GM23248 (cell line): ENCODE results near the gene OIP5. TPM values are rescaled to one million over a fixed set of nuclear protein-coding genes. Genes with fewer than 3 reads are reported as not detected.

ENCODE experiments used
- DNase-seq: peaks from one replicate; pipeline ENCODE4 v3.0.0-alpha.2; 2015
- H2AFZ ChIP-seq: fragments of 200-600 bp; sonication (generic); 2 replicates; pipeline ENCODE4 v1.6.1; 2016; ENCODE audit warnings: antibody characterized with exemption
- H3F3A ChIP-seq: fragments of 200-600 bp; sonication (generic); 2 replicates; pipeline ENCODE4 v1.6.1; 2016; ENCODE audit warnings: mild to moderate bottlenecking, antibody characterized with exemption, mixed run types; ENCODE audit not compliant: insufficient read depth
- H3K27ac ChIP-seq: fragments of 200-600 bp; sonication (generic); 2 replicates; pipeline ENCODE4 v1.5.1; 2016; ENCODE audit warnings: mild to moderate bottlenecking
- H3K27me3 ChIP-seq: fragments of 200-600 bp; sonication (generic); replicated peaks from 2 replicates; pipeline ENCODE4 v1.6.1; 2016; ENCODE audit warnings: mild to moderate bottlenecking; ENCODE audit not compliant: insufficient read depth
- H3K36me3 ChIP-seq: fragments of 200-600 bp; sonication (generic); 2 replicates; pipeline ENCODE4 v1.6.1; 2016; ENCODE audit warnings: low read depth, mild to moderate bottlenecking
- H3K4me1 ChIP-seq: fragments of 200-600 bp; sonication (generic); 2 replicates; pipeline ENCODE4 v1.6.1; 2016; ENCODE audit warnings: mild to moderate bottlenecking; ENCODE audit not compliant: insufficient read depth
- H3K4me2 ChIP-seq: fragments of 200-600 bp; sonication (generic); one replicate; pipeline ENCODE4 v1.6.1; 2016; ENCODE audit warnings: mild to moderate bottlenecking; ENCODE audit not compliant: unreplicated experiment
- H3K4me3 ChIP-seq: fragments of 200-600 bp; sonication (generic); 2 replicates; pipeline ENCODE4 v1.5.1; 2016; ENCODE audit warnings: mild to moderate bottlenecking
- H3K79me2 ChIP-seq: fragments of 200-600 bp; sonication (generic); 2 replicates; pipeline ENCODE4 v1.6.1; 2016; ENCODE audit warnings: mild to moderate bottlenecking; ENCODE audit not compliant: insufficient read depth
- H3K9ac ChIP-seq: fragments of 200-600 bp; sonication (generic); 2 replicates; pipeline ENCODE4 v1.6.1; 2016; ENCODE audit warnings: mild to moderate bottlenecking
- H3K9me2 ChIP-seq: fragments of 200-600 bp; sonication (generic); 2 replicates; pipeline ENCODE4 v1.6.1; 2016; ENCODE audit warnings: mixed run types, mild to moderate bottlenecking, moderate library complexity; ENCODE audit not compliant: insufficient read depth
- H3K9me3 ChIP-seq: fragments of 200-600 bp; sonication (generic); one replicate; pipeline ENCODE4 v1.6.1; 2017; ENCODE audit warnings: low read depth
- H4K20me1 ChIP-seq: fragments of 200-600 bp; sonication (generic); 2 replicates; pipeline ENCODE4 v1.6.0; 2016; ENCODE audit not compliant: insufficient read depth
- EZH2 ChIP-seq: fragments of 200-600 bp; sonication (generic); IDR thresholded peaks from 2 replicates; pipeline ENCODE4 v1.6.1; 2018; ENCODE audit warnings: antibody characterized with exemption, mild to moderate bottlenecking; ENCODE audit not compliant: insufficient read depth, poor library complexity, severe bottlenecking
- EZH2phosphoT487 ChIP-seq: fragments of 200-600 bp; sonication (generic); IDR thresholded peaks from 2 replicates; pipeline ENCODE4 v1.6.1; 2018; ENCODE audit warnings: antibody characterized with exemption, moderate library complexity, mild to moderate bottlenecking, low read depth; ENCODE audit not compliant: insufficient read depth
- WGBS, 2 experiments: methylation state at CpG; one replicate each; pipeline ENCODE4 v1.1.6; 2015 to 2017; ENCODE audit warnings: low lambda C conversion rate in 2 of 2, low coverage in 1 of 2; ENCODE audit errors: missing lambda C conversion rate in 2 of 2; 5-methylcytosine and 5-hydroxymethylcytosine counted together
- in situ Hi-C: fragments of 300-500 bp; cut with MboI; formaldehyde crosslinking; loops from 2 replicates; pipeline ENCODE4 v1.15.0; 2020
- polyA plus RNA-seq: library from polyadenylated mRNA; unstranded; fragments of >200 nt; fragmentation: Nextera tagmentation; extraction: Ambion mirVana; gene quantifications from 2 replicates; pipeline ENCODE4 v1.2.1, GENCODE V29; 2016
- total RNA-seq: library from RNA; depleted of rRNA; stranded (reverse); fragments of >200 nt; shearing (Covaris generic); gene quantifications from 2 replicates; pipeline ENCODE4 v1.2.3, GENCODE V29; 2014

The OIP5 gene
- total and polyA plus RNA-seq, 2 experiments from 2014 or later: 7.3 to 7.8 TPM

GRCh38 chr15:41350057-41350717, 17.8 kb upstream of the OIP5 start:
- 93 to 96% methylated on average over 10 of the region's 10 CpGs for WGBS, 2 experiments

GRCh38 chr15:41347236-41347635, 14.8 kb upstream of the OIP5 start:
- no peaks in the 10 kb centered on the region for H3K4me1 ChIP-seq
- peaks cover 10% of the 10 kb centered on the region; the same call in 1 of the 2 replicates for H3K79me2 ChIP-seq
- TF ChIP-seq EZH2 (no peak), EZH2phosphoT487 (no peak)
- WGBS, 2 experiments: 97% methylated on average over 5 of the region's 5 CpGs
- no peaks in the 10 kb centered on the region for H3K27me3 ChIP-seq
- H3K9ac ChIP-seq: no peak overlapping the region
- no peaks in the 10 kb centered on the region for H3F3A ChIP-seq
- DNase-seq: no peak
- 0 out of 2 replicates have a peak, but pooled peaks cover 3% of the 10 kb centered on the region for H3K36me3 ChIP-seq
- H2AFZ ChIP-seq: no peak overlapping the region
- no peaks in the 10 kb centered on the region for H3K9me2 ChIP-seq
- no peak overlapping the region for H3K4me3 ChIP-seq
- H3K27ac ChIP-seq: no peak overlapping the region
- H4K20me1 ChIP-seq: no peaks in the 10 kb centered on the region
- in situ Hi-C loops: no loop called here
- H3K9me3 ChIP-seq: no peaks in the 10 kb centered on the region
- no peak overlapping the region for H3K4me2 ChIP-seq

More at GRCh38 chr15:41350057-41350717, 17.8 kb upstream of the OIP5 start:
- Histone ChIP-seq H3F3A (no peaks in the 10 kb centered on the region), H3K4me3 (no peak overlapping the region), H3K36me3 (0 out of 2 replicates have a peak, but pooled peaks cover 3% of the 10 kb centered on the region), H3K9me3 (no peaks in the 10 kb centered on the region), H2AFZ (no peak overlapping the region), H3K4me2 (no peak overlapping the region), H3K9me2 (no peaks in the 10 kb centered on the region), H3K4me1 (no peaks in the 10 kb centered on the region), H3K27me3 (no peaks in the 10 kb centered on the region), H3K79me2 (no peaks in the 10 kb centered on the region), H3K9ac (no peak overlapping the region), H3K27ac (no peak overlapping the region), H4K20me1 (no peaks in the 10 kb centered on the region)
- in situ Hi-C loops: no loop called here
- TF ChIP-seq EZH2phosphoT487: no peak
- no peak for TF ChIP-seq EZH2
- DNase-seq: no peak

DNA sequence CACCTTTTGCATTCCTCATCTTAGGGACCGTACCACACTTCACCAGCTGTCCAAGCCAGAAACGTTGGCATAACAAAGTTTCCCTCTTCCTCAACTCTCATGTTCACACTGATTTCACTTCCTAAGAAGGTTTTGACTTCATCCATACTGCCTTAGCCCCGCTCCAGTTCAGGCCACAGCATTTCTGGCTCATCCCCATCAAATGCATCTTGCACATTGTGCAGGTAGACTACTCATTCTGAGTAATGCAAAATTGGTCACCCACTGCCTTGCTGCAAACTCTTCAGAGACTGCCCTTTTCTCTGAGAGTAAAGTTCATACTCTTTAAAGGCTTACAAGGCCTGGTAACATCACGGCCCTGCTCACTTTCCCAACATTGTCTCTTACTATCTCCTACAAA, 9.1 kb upstream of the OIP5 start:
- Histone ChIP-seq H2AFZ (no peak overlapping the region), H3K9me2 (no peaks in the 10 kb centered on the region), H3K9me3 (no peaks in the 10 kb centered on the region), H3K9ac (no peak overlapping the region), H4K20me1 (no peaks in the 10 kb centered on the region), H3K4me1 (no peaks in the 10 kb centered on the region), H3K79me2 (peaks cover 67% of the 10 kb centered on the region), H3K36me3 (no peaks in the 10 kb centered on the region), H3K4me3 (no peak overlapping the region), H3K4me2 (no peak overlapping the region), H3K27ac (no peak overlapping the region), H3K27me3 (no peaks in the 10 kb centered on the region), H3F3A (no peaks in the 10 kb centered on the region)
- DNase-seq: peak; percentile 4
- TF ChIP-seq EZH2 (no peak), EZH2phosphoT487 (no peak)
- WGBS, 2 experiments: 82 to 84% methylated on average over 4 of the region's 4 CpGs
- in situ Hi-C loops: no loop called here

DNA sequence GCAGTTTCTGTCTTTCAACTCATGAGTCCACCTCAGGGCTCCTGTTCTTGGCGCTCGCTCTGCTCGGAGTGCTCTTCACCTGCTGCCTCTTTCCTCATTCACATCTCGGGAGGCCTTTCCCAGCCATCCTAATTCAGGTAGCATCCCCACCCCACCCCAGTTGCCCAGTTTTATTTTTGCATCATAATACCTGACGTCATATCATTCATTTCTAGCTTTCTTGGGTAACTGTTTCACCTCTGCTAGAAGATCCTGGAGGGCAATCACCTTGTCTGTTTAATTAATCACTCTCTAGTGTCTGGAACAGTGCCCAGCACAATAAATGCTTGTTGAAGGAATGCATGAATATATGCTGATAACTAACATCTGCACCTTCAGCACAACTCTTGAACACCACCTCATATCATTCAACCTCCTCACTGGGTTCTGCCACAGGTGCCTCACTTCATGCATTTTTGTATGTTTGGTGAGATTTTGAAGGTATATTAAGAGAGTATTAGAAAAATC, 7.9 kb upstream of the OIP5 start:
- no peak for DNase-seq
- H3K79me2 ChIP-seq: peaks cover 80% of the 10 kb centered on the region
- in situ Hi-C loops: no loop called here

More for the DNA sequence above, 7.9 kb upstream of the OIP5 start:
- no peak overlapping the region for H2AFZ ChIP-seq
- H3K27me3 ChIP-seq: no peaks in the 10 kb centered on the region
- no peaks in the 10 kb centered on the region for H3K4me1 ChIP-seq
- H3K36me3 ChIP-seq: no peaks in the 10 kb centered on the region
- H3K9me3 ChIP-seq: no peaks in the 10 kb centered on the region
- H3K9me2 ChIP-seq: no peaks in the 10 kb centered on the region
- 99% methylated on average over 5 of the region's 5 CpGs for WGBS, 2 experiments
- H3K27ac ChIP-seq: no peak overlapping the region
- H3K9ac ChIP-seq: no peak overlapping the region
- H4K20me1 ChIP-seq: no peaks in the 10 kb centered on the region
- no peak overlapping the region for H3K4me3 ChIP-seq
- no peak for TF ChIP-seq EZH2phosphoT487
- no peak for TF ChIP-seq EZH2
- H3K4me2 ChIP-seq: no peak overlapping the region
- no peaks in the 10 kb centered on the region for H3F3A ChIP-seq
